Stimulated activated CD4-positive, alpha-beta T cell treated with anti-CD3 and anti-CD28 coated beads, Interleukin-12 subunit alpha, Interleukin-12 subunit beta, amount 100 ng/mL, for 48 hours (primary cell): Measurements from ENCODE around the gene ASXL2.

ENCODE experiments used
- DNase-seq, 3 donors: peaks; one replicate each; pipeline ENCODE4 v3.0.0-alpha.2; 2020; ENCODE audit warnings: low read depth in 2 of 3, low spot score in 1 of 3

Gene ASXL2

DNA sequence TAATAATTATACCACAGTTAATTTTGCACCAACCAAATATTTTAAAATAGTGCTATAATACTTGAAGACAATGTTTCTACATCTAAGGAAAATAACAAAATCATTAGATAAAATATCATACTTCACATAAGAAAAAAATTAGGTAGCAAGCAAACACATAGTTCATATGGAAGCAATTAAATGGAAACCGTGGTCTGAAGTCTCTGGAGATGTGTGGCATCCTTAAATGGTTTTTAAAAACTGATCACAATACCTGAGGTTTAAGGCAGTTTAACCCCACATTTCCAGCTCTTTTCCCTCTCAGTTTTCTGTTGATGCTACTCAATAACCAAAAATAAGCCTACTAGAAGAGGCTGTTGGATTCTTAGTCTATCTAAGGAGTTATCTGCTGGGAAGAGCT is 71.3 kb downstream of the ASXL2 start:
- DNase-seq, result no peak

DNA sequence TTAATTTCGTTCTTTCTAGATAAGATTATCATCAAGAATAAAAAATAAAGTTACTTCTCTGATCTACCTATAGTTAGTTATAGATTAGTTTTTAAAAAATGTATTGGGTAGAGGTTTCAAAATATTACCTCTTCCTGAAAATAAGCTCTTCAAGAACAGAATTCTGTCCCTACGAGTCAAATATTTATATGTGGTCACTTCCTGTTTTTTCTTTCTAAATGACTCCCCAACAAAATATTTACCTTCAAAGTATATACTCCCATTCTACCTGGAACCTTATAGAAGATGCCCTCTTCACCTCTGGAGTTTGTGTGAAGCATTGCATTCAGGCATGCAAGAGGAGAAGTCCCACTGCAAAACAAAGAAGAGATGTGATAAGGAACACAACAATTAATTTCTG is 72.3 kb downstream of the ASXL2 start:
- DNase-seq, result no peak

DNA sequence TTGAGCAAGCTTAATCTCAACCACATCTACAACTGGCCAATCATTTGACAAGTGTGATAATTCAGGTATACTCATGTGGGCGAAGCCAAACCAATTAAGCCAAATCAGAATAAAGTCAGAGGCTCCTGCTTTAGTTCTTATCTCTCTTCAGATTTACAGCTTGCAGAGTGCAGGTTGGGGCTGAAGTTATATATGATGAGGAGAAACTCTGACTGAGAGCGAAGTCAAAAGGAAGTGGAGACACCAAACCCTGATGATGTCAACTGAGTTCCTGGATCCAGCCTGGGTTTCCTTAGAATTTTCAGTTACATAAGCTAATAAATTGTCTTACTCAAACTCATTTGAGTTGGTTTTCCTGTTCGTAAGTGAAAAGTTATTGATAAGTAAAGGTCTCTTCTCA is 73.9 kb downstream of the ASXL2 start:
- DNase-seq, result no peak

DNA sequence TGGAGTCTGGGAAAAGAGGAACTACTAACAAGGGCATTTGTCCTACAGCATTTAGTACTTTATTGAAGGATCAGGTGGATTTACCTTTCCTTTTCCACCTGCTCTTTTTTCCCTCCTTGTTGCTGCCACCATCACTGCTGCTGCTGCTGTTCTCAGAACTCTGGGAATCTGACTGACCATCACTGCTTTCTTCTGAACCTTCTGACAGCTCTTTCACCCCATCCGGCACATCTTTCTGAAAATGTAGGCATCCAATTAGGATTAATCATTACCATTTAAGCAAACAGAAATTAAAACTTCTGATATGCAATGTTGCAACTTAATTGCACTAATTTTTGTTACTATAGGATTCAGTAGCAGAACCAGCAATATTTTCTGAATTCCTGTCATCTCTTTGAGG is 79.0 kb downstream of the ASXL2 start:
- no peak for DNase-seq

DNA sequence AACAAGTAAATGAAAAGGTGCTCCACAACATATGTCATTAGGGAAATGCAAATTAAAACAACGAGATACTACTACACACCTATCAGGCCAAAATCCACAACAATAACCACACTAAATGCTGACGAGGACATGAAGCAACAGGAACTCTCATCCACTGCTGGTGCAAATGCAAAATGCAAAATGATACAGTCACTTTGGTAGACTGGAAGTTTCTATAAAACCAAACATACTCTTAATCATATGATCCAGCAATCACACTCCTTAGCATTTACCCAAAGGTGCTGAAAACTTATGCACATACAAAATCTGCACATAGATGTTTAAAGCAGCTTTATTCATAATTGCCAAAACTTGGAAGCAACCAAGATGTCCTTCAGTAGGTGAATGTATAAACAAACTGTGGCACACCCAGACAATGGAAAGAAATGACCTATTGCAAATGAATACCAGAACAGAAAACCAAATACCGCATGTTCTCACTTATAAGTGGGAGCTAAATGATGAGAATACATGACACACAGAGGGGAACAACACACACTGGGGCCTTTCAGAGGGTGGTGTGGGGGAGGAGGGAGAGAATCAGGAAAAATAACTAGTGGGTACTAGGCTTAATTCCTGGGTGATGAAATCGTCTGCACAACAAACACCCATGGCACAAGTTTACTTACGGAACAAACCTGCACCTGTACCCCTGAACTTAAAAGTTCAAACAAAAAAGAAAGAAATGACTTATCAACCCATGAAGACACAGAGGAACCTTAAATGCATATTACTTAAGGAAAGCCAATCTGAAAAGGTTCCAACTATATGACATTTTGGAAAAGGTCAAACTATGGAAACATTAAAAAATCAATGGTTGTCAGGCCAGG is 80.4 kb downstream of the ASXL2 start:
- peak in 1 of 3 donors; percentile 19 for DNase-seq

DNA sequence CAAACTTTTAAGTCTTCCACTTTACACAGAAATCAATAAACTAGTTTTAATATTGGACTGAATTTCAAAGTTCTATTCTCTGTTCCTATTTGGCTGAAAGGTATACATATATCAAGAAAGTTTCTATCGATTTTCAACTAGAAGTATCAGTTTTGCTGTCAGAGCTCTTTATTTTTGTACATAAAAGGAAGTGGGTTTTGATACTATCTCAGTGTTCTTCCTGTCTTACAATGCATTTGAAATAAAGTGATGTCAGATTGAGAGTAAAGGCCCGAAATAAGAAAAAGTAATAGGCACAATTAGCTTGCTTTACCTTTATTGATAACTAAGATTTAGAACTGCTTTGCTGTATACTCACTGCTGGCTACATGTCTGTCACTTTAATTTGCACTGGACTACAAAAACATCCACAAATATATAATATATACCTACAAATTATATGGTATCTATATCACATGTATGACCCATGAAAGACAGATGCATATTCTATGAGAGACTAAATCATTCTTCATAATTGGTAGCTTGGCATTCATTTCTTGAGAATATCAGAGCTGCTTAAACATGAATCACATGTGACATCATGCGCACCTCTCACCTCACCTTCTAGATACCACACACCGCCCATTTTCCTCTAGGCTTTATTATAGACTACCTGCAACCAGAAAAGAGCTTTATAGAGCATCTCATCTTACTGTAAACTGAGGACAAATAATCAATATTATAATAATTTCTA is 83.6 kb downstream of the ASXL2 start:
- no peak for DNase-seq

DNA sequence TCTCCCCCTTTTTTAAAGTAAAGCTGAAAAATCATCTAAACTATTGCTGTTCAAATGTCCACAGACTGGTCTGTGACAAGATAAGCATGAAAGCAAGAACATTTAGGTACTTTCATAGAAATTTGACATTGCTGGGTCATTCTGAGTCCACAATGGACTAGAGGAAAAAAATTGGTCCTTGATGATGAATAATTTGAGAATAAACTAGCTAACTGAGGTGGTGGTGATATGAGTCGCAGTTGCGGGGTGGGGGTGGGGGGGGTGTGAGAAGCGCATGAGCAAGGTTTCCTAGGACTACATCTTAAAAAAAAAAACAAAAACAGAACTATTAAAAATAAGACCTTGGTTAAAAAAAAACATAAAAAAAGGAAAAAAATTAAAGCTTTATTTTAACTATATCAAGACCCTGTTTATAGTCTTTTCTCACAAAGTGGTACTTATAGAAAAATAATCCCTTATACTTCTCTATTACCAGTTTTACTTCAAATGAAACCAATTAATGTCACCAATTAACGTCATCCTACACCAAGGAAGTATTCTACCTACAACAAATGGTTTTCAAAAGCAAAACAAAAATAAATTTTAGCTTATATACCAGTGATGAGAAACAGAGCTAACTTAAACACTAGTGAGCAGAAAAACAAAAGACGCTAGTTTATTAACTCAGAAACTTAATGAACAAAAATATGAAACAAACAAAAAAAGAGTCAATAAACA is 88.1 kb downstream of the ASXL2 start:
- no peak for DNase-seq

DNA sequence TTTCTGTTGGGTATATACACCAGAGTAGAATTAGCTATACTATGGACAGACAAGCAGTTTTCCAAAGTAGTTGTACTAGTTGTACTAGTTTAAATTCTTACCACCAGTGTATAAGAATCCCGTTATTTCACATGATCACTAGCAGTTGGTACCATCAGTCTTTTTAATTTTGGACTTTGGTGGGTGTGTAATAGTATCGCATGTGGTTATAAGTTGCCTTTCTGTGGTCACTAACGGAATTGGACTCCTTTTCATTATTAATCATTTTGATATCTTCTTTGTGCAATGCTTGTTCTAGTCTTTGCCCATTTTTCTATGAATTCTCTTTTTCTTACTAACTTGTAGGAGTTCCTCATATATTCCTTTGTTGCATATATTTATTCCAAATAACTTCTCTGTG is 89.8 kb downstream of the ASXL2 start:
- no peak for DNase-seq

DNA sequence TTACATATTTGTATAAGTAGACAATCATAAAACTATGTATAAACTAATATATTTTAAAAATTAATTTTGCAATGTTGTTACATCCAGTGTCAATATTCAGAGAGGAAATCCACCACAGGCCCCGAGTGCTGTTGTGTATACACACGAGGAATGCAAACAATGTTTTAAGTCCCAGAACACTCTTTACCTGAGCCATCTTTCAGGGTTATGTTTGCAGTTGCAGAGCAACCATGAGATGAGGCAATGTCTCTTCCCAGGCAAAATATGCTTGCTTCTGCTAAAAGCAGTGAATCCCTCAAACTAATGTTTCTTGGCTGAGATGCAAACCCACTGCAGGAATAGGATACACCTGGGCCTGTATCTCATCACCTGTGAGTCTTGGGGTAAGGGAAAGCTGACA is 91.3 kb downstream of the ASXL2 start:
- DNase-seq, result no peak

DNA sequence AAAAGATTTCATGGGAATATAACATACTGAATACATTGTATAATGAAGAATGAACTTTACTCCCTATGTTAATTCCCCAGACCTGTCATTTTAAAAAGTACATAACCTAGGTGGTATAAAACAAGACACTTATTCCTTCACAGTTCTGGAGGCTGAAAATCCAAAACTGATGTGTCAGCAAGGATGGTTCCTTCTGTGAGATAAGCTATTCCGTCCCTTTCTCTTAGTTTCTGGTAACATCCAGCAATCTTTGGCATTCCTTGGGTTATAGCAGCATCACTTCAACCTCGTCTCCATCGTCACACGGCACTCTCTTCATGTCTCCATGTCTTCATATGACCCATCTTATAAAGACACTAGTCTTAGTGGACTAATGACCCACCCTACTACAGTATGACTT is 93.9 kb downstream of the ASXL2 start:
- no peak for DNase-seq

DNA sequence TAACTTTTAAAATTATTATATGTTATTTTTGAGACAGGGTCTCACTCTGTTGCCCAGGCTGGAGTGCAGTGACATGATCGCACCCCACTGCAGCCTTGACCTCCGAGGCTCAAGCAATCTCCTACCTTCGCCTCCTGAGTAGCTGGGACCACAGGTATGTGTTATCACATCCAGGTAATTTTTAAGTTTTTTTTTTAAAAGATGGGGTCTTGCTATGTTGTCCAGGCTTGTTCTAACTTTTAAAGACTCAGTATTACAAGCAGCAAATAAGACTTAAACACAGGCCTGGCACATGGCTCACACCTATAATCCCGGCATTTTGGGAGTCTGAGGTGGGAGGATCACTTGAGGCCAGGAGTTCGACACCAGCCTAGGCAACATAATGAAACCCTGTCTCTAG is 101.2 kb downstream of the ASXL2 start:
- no peak for DNase-seq

DNA sequence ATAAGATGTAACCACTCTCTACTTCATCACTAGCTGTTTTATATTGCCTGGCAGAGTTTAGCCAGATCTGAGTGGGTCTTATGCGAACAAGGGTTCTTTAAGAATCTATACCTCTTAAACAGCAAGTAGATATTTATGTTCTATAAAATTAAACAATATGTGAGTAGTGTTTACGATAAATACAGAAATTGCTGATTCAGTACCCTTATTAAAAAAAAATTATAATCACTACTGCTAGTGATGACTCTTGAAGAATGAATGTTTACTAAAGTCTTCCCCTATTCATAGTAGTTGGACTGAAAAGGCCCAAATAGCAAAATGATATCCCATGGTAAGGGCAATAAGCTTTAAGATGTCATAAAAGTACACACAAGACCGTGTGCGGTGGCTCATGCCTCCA is 106.2 kb downstream of the ASXL2 start:
- no peak for DNase-seq

DNA sequence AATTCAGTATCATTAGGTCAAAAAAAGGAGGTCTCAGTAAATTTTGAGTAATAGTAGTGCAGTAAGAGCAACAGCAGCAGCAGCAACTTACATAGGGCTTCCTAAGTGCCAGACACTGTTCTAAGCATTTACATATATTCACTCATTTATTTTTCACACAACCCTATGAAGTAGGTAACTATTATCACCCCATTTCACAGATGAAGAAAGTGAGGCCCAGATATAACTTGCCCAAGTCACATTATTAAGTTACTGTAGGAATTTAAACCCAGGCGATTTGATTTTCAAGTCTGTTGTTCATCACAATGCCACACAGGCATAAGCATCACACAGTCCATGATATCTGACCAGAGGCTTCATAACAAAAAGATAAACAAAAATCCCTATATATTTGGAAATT is 114.7 kb downstream of the ASXL2 start:
- DNase-seq, result no peak

DNA sequence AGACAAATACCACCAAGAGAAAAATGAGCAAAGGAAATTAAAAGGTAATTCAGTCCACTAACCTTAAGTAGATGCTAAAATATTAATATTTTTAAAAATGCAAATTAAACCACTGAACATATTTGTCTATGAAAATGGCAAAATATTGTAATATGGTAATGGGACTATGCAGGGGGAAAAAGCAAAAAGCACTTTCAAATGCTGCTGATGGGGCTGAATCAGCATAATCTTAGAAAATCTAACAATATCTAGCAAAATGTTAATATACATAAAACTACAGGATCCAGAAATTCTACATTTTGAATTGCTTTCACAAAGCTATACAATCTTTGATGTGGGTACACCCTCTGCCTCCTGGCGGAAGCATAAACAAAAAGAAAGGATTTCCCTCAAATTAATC is 118.0 kb downstream of the ASXL2 start:
- no peak for DNase-seq

DNA sequence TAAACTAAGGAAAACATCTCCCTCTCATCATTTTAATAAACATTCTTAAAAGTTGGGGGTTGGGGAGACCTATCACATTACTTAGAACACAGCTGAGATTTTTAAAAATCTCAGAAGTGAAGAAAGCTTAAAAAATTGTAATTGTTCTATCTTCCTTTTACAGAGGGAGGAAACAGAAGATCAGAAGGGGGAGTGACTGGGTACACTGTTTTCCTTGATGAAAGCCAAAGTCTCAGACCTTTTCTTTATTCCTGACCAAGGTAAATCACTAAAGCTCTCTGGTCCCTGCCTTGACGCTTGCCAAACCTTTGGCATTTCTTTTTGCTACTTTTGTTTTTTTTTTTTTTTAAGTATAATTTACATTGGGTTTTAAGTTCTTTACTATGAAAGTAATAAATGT is 119.9 kb downstream of the ASXL2 start:
- DNase-seq, result no peak

DNA sequence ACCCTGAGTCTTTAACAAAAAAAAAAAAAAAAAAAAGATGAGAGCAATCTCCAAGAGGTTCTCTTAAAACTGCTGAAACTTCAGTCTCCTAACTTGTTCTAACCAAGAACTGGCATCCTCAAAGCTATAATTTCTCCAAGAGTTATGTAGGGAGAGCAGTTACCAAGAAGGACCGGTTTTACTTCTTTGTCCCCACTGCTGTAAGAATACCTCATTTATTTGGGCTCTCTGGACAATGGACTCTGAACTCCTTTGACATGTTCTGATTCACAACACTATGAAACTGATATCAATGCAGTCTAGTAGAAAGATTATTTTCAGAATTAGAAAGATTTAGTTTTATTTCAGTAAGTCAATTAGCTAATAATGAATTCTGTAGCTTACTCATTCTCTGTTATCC is 120.4 kb downstream of the ASXL2 start:
- DNase-seq, result no peak

DNA sequence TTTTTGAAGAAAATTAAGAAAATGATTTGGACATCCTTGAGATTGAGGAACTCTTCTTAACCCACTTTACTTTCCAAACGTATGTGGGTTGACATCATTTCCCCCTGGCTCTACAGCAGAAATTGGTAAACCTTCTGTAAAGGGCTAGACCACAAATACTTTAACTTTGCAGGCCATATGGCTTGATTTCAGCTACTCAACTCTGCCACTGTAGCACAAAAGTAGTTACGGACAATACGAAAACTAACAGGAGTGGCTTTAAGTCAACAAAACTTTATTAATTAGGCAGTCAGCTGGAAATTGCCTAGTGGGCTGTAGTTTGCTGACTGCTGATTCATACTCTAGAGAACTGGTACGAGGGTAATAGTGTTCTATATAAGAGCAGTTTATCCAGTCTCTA is 121.8 kb downstream of the ASXL2 start:
- no peak for DNase-seq

DNA sequence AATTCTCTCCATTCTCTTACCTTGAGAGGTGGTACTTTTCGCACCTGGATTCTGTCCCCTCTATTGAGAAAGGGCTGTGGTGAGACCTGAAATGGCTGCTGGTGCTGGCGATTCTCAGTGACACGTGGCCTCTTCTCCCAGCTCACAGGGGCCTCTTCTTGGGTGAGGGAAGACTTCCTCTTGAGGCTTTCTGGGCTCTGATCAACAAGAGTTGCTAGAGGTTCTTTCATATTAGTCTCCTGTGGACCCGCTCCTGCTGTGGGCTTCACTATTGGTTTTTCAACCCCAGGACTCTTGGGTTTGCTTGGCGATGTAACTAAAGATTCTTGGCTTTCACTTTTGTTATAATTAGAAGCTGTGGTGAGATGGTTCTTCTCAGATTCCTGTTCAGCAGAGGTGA is 128.6 kb downstream of the ASXL2 start:
- no peak for DNase-seq

DNA sequence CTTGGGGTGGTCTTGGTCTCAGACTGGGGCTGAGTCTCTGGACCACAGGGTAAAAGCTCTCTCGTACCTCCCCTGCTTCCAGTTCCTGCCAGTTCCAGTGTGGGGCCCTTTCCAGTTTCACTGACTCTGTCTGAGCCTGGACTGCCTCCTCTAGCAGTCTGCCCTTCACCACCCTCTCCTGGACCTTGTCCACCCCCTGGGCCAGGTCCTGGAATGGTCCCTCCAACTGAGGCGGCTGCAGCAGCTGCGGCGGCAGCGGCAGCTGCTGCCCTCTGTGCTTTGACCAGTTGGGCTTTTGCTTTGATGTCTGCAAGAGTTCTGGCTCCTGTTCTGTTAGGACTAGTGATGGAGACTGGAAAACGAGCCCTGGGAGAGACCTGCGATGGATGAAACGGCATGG is 134.2 kb downstream of the ASXL2 start:
- DNase-seq, result no peak

DNA sequence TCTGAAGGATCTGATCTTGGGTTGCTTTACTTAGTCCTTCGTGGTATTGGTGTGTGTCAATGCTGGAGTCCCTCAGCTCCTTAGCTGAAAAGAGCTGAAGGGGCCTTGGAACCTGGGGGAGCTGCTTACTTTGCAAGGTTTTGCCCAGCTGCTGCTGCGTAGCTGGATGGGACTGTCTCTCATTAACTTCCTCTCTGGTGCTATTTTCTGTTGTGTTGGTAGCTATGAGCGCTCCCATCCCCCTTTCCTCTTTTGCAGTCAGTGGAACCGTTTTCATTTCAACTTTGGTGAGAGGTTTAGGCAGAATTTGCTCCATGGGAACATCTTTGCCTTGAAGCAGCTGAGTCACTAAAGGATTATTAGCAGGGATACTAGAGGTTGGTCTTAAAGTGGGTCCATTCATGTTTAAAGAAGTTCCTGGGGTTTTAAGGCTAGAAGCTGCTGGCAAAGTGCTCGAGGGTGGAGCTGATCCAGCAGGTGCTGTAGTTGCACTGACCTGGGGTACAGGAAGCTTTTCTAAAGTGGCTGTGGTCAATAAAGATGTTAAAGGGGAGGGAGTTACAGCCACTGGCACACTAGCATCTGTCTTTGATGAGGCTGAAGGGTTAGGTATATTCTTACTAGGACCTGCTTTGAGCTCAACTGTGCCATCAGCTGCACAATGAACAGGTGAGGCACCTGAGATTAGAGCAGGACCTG is 135.0 kb downstream of the ASXL2 start:
- no peak for DNase-seq

DNA sequence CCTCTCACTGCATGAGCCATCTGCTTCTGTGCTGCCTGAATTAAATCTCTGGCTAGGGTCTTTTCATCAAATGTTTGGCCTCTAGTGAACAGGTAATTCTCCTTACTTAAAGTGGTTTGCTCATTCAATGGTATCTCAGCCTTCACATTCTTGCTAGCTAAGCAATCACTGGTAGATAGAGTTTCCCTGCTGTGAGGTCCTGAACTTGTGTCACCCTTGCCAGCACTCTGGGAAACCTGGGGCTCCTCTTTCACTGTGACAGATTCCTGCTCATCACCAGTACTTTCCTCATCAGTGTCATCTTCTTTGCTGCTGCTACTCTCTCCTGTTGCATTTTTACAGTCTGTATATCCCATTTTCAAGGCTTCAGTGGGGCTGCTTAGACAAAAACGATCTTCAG is 135.8 kb downstream of the ASXL2 start:
- no peak for DNase-seq
